ENCODE results near the gene GPM6B.
"Not testable (repeated sequence)": the region's sequence is repeated elsewhere in the genome, so short reads cannot be mapped to it uniquely, and the experiment has no call there.

The GPM6B gene

GRCh38 chrX:13761606-13762414 is 55.1 kb downstream of the GPM6B start:
- DNase-seq = no peak

GRCh38 chrX:13760426-13760825 is 56.5 kb downstream of the GPM6B start:
- no peak for DNase-seq

DNA sequence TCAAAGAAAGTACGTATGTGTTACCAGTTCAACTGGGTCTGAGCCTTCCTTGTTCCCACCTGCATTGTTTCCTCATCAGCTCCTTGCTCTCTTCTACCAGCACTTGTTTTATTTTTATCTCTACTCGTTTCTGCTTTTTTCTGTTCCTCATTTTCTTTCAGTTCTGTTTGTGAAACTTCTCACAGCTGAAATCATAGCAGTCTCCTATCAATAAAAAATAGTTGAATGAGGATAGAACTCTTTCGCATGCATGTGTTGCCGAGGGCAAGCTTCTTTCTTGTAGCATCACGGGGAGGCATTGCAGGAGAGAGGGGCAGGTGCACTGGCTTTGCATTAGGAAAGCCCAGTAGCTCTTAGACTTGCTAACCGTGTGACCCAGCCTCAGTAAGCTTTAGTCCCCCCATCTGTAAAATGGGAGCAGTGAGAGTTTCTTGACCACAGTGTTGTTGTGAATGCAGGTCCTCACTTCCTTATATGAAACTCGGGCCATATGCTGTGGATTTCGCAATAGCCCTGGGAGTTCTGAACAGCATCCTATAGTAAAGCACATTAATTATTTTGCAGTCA is 57.7 kb downstream of the GPM6B start:
- no peak for DNase-seq

- DNase-seq = no peak
Measured at GRCh38 chrX:13756381-13756780, 60.5 kb downstream of the GPM6B start.

DNA sequence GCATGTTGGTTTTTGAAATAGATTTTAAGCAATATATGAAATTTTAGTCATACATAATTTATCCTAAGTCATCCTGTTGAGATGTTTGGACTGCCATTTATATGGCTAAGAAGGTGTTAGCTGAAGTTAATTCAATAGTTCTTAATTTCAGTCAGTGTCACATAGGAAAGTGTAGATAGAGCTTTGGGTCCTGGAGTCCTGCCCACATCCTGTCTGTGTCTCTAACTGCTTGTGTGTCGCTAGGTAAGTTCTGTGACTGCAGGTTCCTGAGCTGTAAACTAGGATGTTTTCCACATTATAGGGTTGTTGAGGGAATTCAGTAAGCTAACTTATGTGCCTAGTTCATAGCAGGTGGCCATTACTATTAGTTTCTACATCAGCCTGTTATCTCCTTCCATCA is 61.6 kb downstream of the GPM6B start:
- peak in 2 of 6 experiments; percentile 7 to 8 for DNase-seq

DNA sequence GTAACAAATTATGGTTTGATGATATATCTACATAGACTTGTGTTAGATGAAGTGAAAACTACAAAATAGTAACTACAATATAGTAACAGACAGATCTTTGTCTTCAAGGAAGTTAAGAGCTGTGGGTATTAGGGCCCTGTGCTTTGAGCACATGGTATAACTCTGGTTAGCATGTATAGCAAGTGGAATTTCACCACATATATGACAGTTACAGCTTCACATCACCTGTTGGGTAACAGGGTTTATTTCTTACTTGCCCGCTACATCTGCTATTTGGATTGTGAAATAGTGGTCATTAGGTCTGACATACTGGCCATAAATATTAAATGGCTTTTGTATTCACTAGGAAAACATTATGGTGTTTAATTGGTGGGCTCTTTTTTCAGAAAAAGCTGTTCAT is 62.1 kb downstream of the GPM6B start:
- no peak for DNase-seq

DNA sequence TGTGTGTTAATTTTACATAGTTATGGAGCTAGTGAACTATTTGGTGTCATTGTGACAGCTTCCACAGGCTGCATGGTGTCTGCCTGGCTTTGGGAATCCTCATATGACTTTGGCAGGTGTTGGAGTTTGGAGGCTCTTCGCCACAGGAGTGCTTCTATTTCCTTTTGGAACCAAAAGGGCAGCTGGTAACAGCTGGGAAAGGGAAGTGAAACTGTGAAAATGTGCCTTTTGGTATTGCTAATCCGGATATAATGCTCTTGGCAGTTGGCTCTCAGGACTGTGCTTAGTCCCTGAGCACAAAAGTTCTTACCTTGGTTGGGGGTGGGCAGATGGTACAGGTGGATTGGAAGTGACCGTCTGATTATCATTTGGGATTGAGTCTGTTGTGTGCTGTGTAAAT is 64.2 kb downstream of the GPM6B start:
- DNase-seq = no peak

DNA sequence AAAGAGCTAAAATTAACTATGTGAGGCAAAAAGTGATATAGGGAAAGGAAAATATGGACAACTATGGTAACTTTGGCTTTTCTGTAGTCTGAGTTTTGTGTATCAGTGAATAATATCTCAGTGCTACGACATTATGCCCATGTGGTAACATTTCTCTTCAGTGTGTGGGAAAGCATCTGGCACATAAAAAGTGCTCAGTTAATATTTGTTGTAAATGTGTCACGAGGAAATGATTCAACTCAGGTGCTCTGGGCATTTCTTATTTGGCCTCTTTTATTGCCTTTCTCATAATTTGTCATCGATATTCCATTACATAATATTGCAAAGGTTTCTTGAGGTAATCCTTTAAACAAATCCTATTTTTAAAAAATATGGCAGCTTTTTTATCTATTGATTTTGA is 64.8 kb downstream of the GPM6B start:
- no peak for DNase-seq

GRCh38 chrX:13750812-13751211 is 66.1 kb downstream of the GPM6B start:
- DNase-seq = no peak

DNA sequence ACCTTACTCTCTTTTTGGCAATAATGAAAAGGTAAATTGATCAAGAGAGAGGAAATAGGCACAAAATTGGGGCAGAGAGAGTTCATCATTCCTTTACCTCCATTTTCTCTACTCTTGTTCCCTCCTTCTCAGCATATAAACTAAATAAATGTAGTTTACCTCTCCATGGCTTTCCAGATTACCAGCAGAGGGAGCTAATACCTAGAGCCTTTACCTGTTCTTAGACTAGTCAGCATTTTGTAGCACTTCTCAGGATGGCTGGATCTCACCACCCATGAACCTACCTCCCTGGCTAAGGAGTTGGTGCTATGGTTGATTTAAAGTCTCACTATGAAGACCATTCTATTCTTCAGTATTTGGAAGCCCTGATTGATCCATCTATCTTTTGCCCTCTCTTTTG is 66.7 kb downstream of the GPM6B start:
- peak in 3 of 6 experiments; percentile 1 to 48 (median 34) for DNase-seq

DNA sequence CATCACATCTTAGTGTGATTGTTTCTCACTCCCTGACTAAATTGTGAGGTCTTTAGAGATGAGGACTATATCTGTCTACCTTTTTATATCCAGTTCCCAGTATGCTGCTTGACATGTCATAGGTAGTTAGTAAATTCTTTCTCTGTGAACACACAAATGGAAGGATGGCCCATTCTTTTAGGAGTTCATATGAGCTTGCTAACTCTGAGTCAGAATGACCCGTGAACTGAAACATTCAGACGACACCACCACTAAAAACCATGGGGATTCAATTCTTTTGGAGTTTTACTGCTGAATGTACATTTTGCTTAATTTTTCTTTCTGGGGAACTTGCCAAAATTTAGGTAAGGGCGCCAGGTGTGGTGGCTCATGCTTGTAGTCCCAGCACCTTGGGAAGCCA is 68.4 kb downstream of the GPM6B start:
- DNase-seq = no peak

- peak in 2 of 6 experiments; percentile 10 to 16 for DNase-seq
Measured at GRCh38 chrX:13747836-13748235, 69.1 kb downstream of the GPM6B start.

- DNase-seq = peak in 2 of 6 experiments; percentile 12 to 17
Measured at GRCh38 chrX:13742397-13743176, 74.3 kb downstream of the GPM6B start.

GRCh38 chrX:13741695-13742094 is 75.2 kb downstream of the GPM6B start:
- no peak for DNase-seq

DNA sequence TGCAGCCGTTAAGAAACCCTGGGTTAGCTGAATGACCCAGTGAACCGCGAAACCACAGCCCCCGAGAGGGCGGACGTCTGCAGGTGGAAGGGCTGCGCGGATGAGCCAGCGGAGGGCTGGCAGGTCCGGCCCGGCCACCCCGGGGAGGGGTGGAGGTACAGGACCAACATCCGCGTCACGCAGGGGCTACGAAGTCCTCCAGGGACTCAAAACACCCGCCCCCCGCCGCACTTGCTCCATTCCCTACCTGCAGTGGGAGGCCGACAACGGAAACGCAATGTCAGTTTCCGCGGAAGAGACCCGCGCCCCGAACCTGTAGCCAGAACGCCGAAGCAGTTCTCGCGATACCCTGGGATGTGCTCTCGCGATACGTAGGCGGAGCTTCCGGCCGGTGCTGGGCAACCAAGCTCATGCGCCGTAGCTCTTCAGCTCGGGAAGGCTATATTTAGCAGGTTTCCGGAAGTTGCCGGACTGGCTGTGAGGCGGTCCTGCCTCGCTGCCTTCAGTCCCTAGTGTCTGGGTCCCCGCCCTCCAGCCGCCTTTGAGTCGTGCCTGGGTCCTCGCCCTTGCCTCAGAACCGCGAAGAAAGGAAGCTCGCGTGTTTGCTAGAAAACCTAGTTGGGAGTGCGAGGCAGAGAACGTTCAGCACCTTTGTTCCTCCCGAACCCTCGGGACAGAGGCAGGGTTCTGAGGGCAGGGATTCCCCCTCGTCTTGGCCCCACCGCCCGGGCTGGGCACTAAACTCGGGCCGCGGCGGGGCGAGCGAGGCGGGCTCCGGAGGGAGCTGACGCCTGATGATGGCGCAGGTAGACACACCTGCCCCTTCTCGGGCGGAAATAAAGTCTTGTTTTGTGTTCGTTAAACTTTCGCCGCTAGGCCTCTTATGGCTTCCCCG is 82.4 kb downstream of the GPM6B start, which contains the start of the genes OFD1 and TRAPPC2:
TSS of gene OFD1 (plus strand) at position 471 of the 895 bp plus-strand sequence. CDS start at position 795, 324 bp downstream.
TSS of gene TRAPPC2 (minus strand) at position 343 of the 895 bp plus-strand sequence. CDS start 14,657 bp downstream, outside the sequence.
- DNase-seq = peak; percentile 78 to 88 (median 86)

DNA sequence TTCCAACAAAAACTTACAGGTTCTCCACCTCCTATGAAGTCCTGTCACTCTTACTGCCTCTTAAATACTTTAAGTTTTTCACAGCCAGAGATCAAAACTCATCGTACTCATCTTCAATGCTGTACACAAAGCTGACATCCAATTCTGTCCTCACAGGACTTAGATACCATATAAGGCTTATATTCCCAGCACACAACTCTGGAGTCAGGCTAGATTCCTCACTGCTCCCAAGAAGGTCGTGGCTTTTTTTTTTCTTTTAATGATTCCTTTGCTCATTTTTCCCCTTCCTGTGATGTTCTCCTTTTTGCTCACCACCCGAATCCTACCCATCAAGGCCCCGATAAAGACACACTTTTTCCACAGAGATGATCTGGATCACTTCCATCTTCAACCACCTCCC is 83.4 kb downstream of the GPM6B start:
- no peak for DNase-seq

DNA sequence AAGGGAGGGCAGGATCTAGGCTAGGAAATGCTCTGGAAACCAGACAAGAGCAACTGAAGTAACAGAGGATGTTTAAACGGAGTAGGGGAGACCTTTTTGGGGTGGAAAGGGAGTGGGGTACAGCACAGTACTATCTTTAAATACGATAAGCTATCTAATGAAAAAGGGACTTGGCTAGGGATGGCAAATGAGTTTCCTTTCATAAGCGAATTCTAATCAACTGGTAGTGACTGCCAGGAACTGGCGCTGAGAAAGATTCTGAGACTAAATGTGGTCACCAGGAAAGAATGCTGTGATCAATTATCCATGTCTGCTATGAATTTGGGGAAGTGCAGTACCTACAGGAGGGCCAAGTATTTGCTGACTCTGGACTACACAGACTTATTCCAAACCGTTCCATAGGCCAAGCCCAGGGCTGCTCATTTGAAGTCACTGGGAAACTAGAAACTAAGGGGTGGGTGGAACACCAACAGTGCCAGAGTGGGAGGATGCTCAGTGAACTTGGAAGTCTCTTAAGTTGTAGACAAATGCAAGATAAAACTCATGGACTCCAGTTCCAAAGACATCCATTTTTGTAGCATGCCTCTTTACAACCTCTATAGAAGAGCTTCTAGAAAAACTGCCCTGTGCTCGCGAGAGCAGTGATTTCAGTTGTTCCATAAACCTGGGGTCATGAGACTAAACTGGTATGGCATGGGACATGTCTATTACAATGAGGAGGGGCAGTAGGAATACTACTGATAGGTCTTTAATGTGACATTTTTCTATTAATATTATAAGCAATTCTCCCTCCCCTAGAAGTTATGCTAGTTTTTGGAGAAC is 84.4 kb downstream of the GPM6B start:
- DNase-seq = no peak

GRCh38 chrX:13730523-13730922 is 86.4 kb downstream of the GPM6B start:
- not testable (repeated sequence) for DNase-seq

- not testable (repeated sequence) for DNase-seq
Measured at GRCh38 chrX:13726583-13726982, 90.3 kb downstream of the GPM6B start.

DNA sequence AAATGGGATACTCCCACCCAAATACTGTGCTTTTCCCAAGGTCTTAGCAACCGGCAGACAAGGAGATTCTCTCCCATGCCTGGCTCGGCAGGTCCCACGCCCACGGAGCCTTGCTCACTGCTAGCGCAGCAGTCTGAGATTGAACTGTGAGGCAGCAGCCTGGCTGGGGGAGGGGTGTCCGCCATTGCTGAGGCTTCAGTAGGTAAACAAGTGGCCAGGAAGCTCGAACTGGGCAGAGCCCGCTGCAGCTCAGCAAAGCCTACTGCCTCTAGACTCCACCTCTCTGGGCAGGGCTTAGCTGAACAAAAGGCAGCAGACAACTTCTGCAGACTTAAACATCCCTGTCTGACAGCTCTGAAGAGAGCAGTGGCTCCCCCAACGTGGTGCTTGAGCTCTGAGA is 92.0 kb downstream of the GPM6B start:
- DNase-seq = peak in 4 of 6 experiments; percentile 0 to 36 (median 9)

GRCh38 chrX:13721819-13722519 is 94.9 kb downstream of the GPM6B start:
- no peak for DNase-seq

Measured in stimulated activated naive CD4-positive, alpha-beta T cell (primary cell).